Karpas-422 (cell line): ENCODE data around the gene OLFM4. TPM values are rescaled to one million over a fixed set of nuclear protein-coding genes. Genes with fewer than 3 reads are reported as not detected.

Experiments
- DNase-seq: peaks from one replicate; pipeline ENCODE4 v3.0.0-alpha.2; 2015
- H2AFZ ChIP-seq: fragments of 200-600 bp; sonication (generic); 2 replicates; pipeline ENCODE4 v1.6.1; 2014; ENCODE audit warnings: antibody characterized with exemption, low read length, mixed read lengths
- H3K27ac ChIP-seq: fragments of 200-600 bp; sonication (generic); 2 replicates; pipeline ENCODE4 v1.5.1; 2014; ENCODE audit warnings: mild to moderate bottlenecking, low read length, moderate library complexity
- H3K27me3 ChIP-seq: fragments of 200-600 bp; sonication (generic); 2 replicates; pipeline ENCODE4 v1.6.1; 2014; ENCODE audit warnings: low read length, mixed read lengths
- H3K36me3 ChIP-seq: fragments of 200-600 bp; sonication (generic); 2 replicates; pipeline ENCODE4 v1.6.1; 2014; ENCODE audit warnings: low read length, mixed read lengths; ENCODE audit not compliant: insufficient read depth
- H3K4me1 ChIP-seq: fragments of 200-600 bp; sonication (generic); 2 replicates; pipeline ENCODE4 v1.6.1; 2014; ENCODE audit warnings: mild to moderate bottlenecking, low read length, mixed read lengths
- H3K4me2 ChIP-seq: fragments of 200-600 bp; sonication (generic); 2 replicates; pipeline ENCODE4 v1.6.1; 2014; ENCODE audit warnings: low read length, low read depth, mild to moderate bottlenecking; ENCODE audit not compliant: poor library complexity, severe bottlenecking
- H3K4me3 ChIP-seq: fragments of 200-600 bp; sonication (generic); 2 replicates; pipeline ENCODE4 v1.5.1; 2014; ENCODE audit warnings: mild to moderate bottlenecking, antibody characterized with exemption, low read length, mixed read lengths
- H3K79me2 ChIP-seq: fragments of 200-600 bp; sonication (generic); 2 replicates; pipeline ENCODE4 v1.6.1; 2014; ENCODE audit warnings: mild to moderate bottlenecking, low read length, mixed read lengths
- H3K9ac ChIP-seq: fragments of 200-600 bp; sonication (generic); 2 replicates; pipeline ENCODE4 v1.6.0; 2014; ENCODE audit warnings: low read length
- H3K9me2 ChIP-seq: fragments of 200-600 bp; sonication (generic), shearing (Covaris generic); replicated peaks from 2 replicates; pipeline ENCODE4 v1.6.0; 2014; ENCODE audit warnings: mild to moderate bottlenecking, low read length, moderate library complexity; ENCODE audit not compliant: insufficient read depth
- H3K9me3 ChIP-seq: fragments of 300-700, 200-600 bp; sonication (generic); 2 replicates; pipeline ENCODE4 v1.6.1; 2014; ENCODE audit warnings: low read length, mixed read lengths
- H4K20me1 ChIP-seq: fragments of 200-600 bp; sonication (generic); 2 replicates; pipeline ENCODE4 v1.6.1; 2014; ENCODE audit warnings: mild to moderate bottlenecking, antibody characterized with exemption, low read length, low read depth; ENCODE audit not compliant: insufficient read depth
- total RNA-seq: library from RNA; depleted of rRNA; stranded (reverse); fragments of >200 nt; shearing (Covaris generic); gene quantifications from 2 replicates; pipeline ENCODE4 v1.2.3, GENCODE V29; 2014; ENCODE audit warnings: low replicate concordance

The OLFM4 gene
- total RNA-seq, 1 experiment from 2014 or later = not detected

DNA sequence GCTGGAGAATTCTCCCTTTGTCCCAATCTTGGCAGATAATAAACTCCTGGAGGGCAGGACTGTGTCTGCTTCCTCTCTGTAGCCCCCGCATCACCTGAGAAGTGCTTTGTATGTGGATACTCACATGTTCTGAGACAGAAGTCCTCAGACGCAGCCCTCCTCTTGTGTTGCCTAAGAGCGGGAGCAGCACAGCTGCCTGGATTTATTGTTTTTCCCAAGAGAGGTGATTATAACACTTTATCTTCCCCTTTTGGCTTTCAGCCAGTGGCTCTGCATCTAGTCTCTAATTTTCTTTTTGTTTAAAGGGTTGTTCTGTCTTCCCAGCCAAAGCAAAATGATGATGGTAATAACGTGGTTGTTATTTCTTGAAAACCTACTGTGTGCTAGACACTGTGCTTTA, 36.1 kb downstream of the OLFM4 start:
- Histone ChIP-seq H3K27me3 (no peaks in the 10 kb centered on the region), H2AFZ (no peak overlapping the region), H3K27ac (no peak overlapping the region), H4K20me1 (no peaks in the 10 kb centered on the region), H3K9me3 (no peaks in the 10 kb centered on the region), H3K4me3 (no peak overlapping the region), H3K79me2 (no peaks in the 10 kb centered on the region), H3K4me1 (peaks cover 5% of the 10 kb centered on the region; the same call in 1 of the 2 replicates), H3K36me3 (no peaks in the 10 kb centered on the region), H3K4me2 (no peak overlapping the region), H3K9me2 (no peaks in the 10 kb centered on the region), H3K9ac (no peak overlapping the region)
- DNase-seq = no peak

DNA sequence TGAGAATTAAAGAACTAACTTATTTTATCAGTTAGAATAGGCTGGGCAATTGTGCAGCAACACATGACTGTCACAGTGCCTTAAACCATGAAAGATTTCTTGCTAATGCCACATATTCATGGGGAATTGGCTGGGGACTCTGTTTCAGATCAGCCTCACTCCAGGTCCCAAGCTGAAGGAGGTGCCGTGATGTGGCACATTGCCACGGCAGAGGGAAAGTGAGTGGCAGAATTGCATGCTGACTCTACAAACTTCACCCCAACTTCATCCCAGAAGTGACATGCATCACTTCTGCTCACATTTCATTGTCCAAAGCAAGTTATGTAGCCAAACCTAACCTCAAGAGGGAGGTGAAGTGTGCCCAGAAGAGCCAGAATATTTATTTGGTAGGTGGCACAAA, 37.8 kb downstream of the OLFM4 start:
- Histone ChIP-seq H3K9ac (no peak overlapping the region), H3K79me2 (no peaks in the 10 kb centered on the region), H3K4me1 (peaks cover 5% of the 10 kb centered on the region; the same call in 1 of the 2 replicates), H3K4me2 (no peak overlapping the region), H3K9me3 (no peaks in the 10 kb centered on the region), H2AFZ (no peak overlapping the region), H3K4me3 (no peak overlapping the region), H3K27ac (no peak overlapping the region), H3K27me3 (no peaks in the 10 kb centered on the region), H3K36me3 (no peaks in the 10 kb centered on the region), H3K9me2 (no peaks in the 10 kb centered on the region), H4K20me1 (no peaks in the 10 kb centered on the region)
- DNase-seq = no peak

DNA sequence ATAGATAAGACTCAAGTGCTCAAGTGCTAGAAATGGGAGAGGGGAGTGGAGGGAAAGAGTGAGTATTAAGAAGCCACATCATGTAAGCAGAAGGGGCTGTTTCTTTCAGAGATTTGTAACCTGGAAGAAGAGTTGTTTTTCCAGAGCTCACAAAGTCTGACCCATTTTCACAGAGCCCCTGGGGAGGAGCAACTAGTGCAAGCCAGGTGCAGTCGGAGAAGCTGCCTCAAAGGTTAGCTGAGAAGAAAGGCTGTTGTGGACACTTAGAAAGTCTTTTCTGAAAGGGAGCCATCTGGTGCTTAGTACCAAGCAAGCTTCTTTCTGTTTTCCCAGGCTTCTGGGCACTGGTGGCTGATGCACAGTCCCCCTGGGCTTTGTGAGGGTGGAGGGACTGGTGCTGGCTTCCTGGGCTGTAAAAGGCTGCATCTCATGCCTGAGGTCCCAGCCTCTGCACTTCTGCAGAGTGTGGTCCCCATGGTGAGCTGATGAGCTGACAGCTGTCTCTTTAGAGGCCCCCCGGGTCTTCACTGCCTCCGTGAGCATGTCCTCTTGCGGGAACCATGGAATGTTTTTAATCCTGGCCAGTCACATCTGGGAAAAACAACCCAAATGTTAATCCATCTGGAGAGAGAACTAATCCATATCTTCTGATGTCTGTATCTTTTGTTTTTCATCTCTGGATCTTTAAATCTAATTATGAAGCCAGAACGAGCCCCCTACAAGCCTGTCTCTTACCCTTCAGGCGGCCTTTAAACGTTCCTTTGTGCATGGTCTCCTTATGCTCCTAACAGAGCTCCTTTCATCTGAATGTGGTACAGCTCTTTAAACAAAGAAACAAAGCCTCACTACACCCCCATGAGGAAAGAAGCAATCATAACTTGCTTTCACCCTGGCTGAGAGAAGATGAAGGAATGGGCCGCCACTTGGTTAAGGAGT, 40.2 kb downstream of the OLFM4 start:
- Histone ChIP-seq H3K9ac (no peak overlapping the region), H3K9me2 (no peaks in the 10 kb centered on the region), H3K27ac (no peak overlapping the region), H3K36me3 (no peaks in the 10 kb centered on the region), H2AFZ (no peak overlapping the region), H3K4me3 (no peak overlapping the region), H3K9me3 (no peaks in the 10 kb centered on the region), H3K4me2 (no peak overlapping the region), H3K4me1 (peaks cover 5% of the 10 kb centered on the region; the same call in 1 of the 2 replicates), H3K79me2 (no peaks in the 10 kb centered on the region), H3K27me3 (no peaks in the 10 kb centered on the region), H4K20me1 (no peaks in the 10 kb centered on the region)
- DNase-seq = no peak

DNA sequence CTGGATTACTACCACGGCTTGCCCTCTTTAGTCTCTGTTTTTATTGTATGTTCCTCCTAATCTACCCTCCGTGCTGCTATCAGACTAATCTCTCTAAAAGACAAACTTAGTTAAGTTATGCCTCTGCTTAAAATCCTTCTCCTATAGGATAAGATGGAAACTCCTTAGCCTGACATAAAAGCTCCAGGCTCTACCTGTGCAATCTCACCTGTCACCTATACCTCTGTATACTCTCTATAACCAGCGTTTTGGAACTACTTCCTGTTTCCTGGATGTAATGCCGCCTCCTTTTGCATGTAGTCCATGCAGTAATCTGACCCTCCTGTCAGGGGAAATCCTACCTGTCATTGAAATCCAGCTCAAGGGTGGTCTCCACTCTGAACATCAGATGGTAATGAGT, 41.2 kb downstream of the OLFM4 start:
- no peak for DNase-seq
- H3K36me3 ChIP-seq = no peaks in the 10 kb centered on the region
- no peak overlapping the region for H3K9ac ChIP-seq
- H3K9me3 ChIP-seq = no peaks in the 10 kb centered on the region
- H3K79me2 ChIP-seq = no peaks in the 10 kb centered on the region
- no peaks in the 10 kb centered on the region for H3K27me3 ChIP-seq
- H2AFZ ChIP-seq = no peak overlapping the region
- no peaks in the 10 kb centered on the region for H3K9me2 ChIP-seq
- no peaks in the 10 kb centered on the region for H4K20me1 ChIP-seq
- H3K27ac ChIP-seq = no peak overlapping the region
- H3K4me1 ChIP-seq = peaks cover 2% of the 10 kb centered on the region
- H3K4me2 ChIP-seq = no peak overlapping the region
- H3K4me3 ChIP-seq = no peak overlapping the region

DNA sequence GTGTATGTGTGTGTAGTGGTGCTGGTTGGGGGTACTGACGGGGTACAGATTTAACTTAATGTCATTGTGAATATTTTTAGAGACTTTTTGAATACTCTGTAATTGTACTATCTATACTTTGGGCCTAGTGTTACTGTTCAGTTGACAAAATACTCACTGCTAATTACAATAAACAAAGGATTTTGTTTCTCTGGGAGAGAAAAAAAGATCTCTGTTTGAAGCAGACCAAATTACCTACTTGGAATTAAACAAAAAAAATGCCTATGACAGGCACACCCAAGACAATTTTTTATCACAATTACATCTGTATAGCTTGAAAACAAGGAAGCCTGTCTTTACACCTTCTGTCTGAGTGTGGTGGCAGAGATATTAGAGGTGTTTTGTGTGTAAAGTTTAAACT, 45.1 kb downstream of the OLFM4 start:
- Histone ChIP-seq H3K27ac (no peak overlapping the region), H3K27me3 (no peaks in the 10 kb centered on the region), H3K36me3 (no peaks in the 10 kb centered on the region), H3K9me3 (no peaks in the 10 kb centered on the region), H3K9ac (no peak overlapping the region), H4K20me1 (no peaks in the 10 kb centered on the region), H3K79me2 (no peaks in the 10 kb centered on the region), H3K9me2 (no peaks in the 10 kb centered on the region), H3K4me1 (peaks cover 9% of the 10 kb centered on the region), H2AFZ (no peak overlapping the region), H3K4me2 (no peak overlapping the region), H3K4me3 (no peak overlapping the region)
- DNase-seq = no peak

DNA sequence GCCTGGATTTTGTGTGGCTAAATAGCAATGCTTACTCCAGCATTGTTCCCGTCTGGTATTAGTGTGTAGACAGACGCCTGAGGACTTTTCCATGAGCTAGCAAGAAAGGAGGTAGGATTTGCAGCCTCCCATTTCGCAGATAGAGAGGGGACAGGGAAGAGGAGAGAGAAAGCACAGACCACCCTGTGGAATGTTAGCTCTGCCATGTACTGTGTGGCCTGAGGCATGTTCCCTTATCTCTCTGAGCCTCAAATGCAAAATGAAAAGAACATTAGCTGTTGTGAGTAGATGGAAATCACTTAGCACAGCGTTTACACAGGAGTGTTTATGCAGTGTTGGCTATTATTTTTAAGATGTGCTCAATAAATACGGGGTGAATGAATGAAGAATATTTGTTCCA, 45.5 kb downstream of the OLFM4 start:
- no peak overlapping the region for H3K4me2 ChIP-seq
- H3K4me1 ChIP-seq = peaks cover 9% of the 10 kb centered on the region
- H2AFZ ChIP-seq = no peak overlapping the region
- H3K79me2 ChIP-seq = no peaks in the 10 kb centered on the region
- H3K27ac ChIP-seq = no peak overlapping the region
- no peak overlapping the region for H3K4me3 ChIP-seq
- H4K20me1 ChIP-seq = no peaks in the 10 kb centered on the region
- H3K9me2 ChIP-seq = no peaks in the 10 kb centered on the region
- no peak for DNase-seq
- no peak overlapping the region for H3K9ac ChIP-seq
- H3K9me3 ChIP-seq = no peaks in the 10 kb centered on the region
- no peaks in the 10 kb centered on the region for H3K27me3 ChIP-seq
- H3K36me3 ChIP-seq = no peaks in the 10 kb centered on the region

DNA sequence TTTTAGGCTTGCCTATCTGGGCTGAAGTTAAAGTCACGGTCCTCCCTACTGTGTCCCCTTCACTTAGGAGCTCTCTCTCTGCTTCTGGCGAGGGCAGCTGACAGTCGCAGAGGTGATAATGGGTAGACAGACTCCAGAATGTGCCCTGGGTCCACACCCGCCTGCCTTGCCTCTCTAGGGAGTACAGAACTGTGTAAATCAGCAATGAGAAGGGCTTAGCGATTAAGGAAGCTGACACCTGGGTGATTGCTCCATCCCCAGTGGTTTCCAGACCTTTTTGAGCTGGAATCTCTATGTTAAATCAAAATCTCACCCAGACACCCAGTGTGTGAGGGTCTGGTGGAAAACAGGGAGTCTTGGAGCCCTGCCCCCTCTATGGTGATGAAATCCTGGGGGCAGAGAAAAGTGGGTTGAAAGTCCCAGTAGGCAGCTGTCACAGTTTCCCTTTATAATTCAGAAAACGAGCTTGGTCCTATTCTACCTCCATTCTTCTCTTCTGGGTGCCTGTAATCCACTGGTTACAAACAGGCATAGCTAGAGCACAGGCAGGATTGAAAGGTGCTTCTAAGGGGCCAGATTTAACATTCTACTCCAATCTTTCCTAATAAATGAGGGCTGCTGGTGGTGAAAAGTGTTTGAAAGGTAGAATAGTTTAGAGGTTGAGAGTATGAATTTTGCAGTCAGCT, 46.9 kb downstream of the OLFM4 start:
- DNase-seq = no peak
- H3K4me1 ChIP-seq = peaks cover 9% of the 10 kb centered on the region
- H3K27ac ChIP-seq = no peak overlapping the region
- no peaks in the 10 kb centered on the region for H3K36me3 ChIP-seq
- H3K79me2 ChIP-seq = no peaks in the 10 kb centered on the region
- H3K9me2 ChIP-seq = no peaks in the 10 kb centered on the region
- H3K9ac ChIP-seq = no peak overlapping the region
- no peak overlapping the region for H3K4me2 ChIP-seq
- H2AFZ ChIP-seq = no peak overlapping the region
- no peaks in the 10 kb centered on the region for H3K9me3 ChIP-seq
- H4K20me1 ChIP-seq = no peaks in the 10 kb centered on the region
- H3K4me3 ChIP-seq = no peak overlapping the region
- H3K27me3 ChIP-seq = no peaks in the 10 kb centered on the region

DNA sequence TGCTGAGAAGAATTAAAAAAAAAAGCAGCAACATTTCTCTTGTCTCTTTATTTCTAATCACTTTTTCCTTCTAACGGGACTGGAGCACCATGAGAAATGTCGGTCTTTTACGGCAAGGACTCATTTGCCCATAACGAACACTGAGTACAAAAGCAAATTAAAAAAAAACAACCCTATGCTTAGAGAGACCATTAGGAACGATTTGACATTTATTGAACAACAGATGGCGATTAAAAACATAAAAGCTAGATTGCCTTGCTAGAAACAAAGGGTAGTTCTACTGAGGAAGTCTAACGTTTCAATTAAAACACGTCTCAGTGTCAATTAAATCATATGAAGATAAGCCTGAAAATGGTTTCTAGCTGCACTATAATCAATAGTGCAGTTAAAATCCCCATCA, 51.1 kb downstream of the OLFM4 start:
- H3K9me3 ChIP-seq = no peaks in the 10 kb centered on the region

More for the DNA sequence above, 51.1 kb downstream of the OLFM4 start:
- Histone ChIP-seq H4K20me1 (no peaks in the 10 kb centered on the region), H3K4me1 (peaks cover 9% of the 10 kb centered on the region), H3K27ac (no peak overlapping the region), H3K79me2 (no peaks in the 10 kb centered on the region), H3K36me3 (no peaks in the 10 kb centered on the region), H3K4me2 (no peak overlapping the region), H3K27me3 (no peaks in the 10 kb centered on the region), H2AFZ (no peak overlapping the region), H3K4me3 (no peak overlapping the region), H3K9ac (no peak overlapping the region), H3K9me2 (no peaks in the 10 kb centered on the region)
- DNase-seq = no peak
